ENCODE results near the gene ZNF211. TPM values are rescaled to one million over a fixed set of nuclear protein-coding genes. Genes with fewer than 3 reads are reported as not detected.

ZNF211 gene
- total RNA-seq, 1 donor: 11.7 TPM

- DNase-seq (ENCODE audit: low read depth): no peak
- H3K4me3 ChIP-seq (ENCODE audit: low read depth, low read length): no peak within 1 kb of the TSS
- no peak for TF ChIP-seq CTCF (IDR thresholded peaks at IDR 0.05; ENCODE audit: insufficient read depth, low read depth, low read length)
Observed at GRCh38 chr19:57668635-57669034, 35.7 kb downstream of the ZNF211 start, which contains the start of gene ZSCAN4. ZSCAN4 (plus strand) TSS chr19:57668935; CDS start chr19:57676146, 7,211 bp downstream.

- no peak overlapping the region for H3K4me3 ChIP-seq (ENCODE audit: low read depth, low read length)
Observed at GRCh38 chr19:57671124-57671895, 38.3 kb downstream of the ZNF211 start.

GRCh38 chr19:57672466-57672865 is 39.5 kb downstream of the ZNF211 start:
- no peak for TF ChIP-seq CTCF (IDR thresholded peaks at IDR 0.05; ENCODE audit: insufficient read depth, low read depth, low read length)
- H3K4me3 ChIP-seq (ENCODE audit: low read depth, low read length): no peak overlapping the region
- no peak for DNase-seq (ENCODE audit: low read depth)

More at GRCh38 chr19:57671124-57671895, 38.3 kb downstream of the ZNF211 start:
- TF ChIP-seq CTCF (IDR thresholded peaks at IDR 0.05; ENCODE audit: insufficient read depth, low read depth, low read length): no peak
- peak; percentile 41 for DNase-seq (ENCODE audit: low read depth)

GRCh38 chr19:57675881-57676280 is 42.9 kb downstream of the ZNF211 start:
- H3K4me3 ChIP-seq (ENCODE audit: low read depth, low read length): no peak overlapping the region
- DNase-seq (ENCODE audit: low read depth): no peak
- TF ChIP-seq CTCF (IDR thresholded peaks at IDR 0.05; ENCODE audit: insufficient read depth, low read depth, low read length): no peak

GRCh38 chr19:57682226-57682766 is 49.3 kb downstream of the ZNF211 start:
- peak overlapping the region; percentile 90 for H3K4me3 ChIP-seq (ENCODE audit: low read depth, low read length)
- TF ChIP-seq CTCF (IDR thresholded peaks at IDR 0.05; ENCODE audit: insufficient read depth, low read depth, low read length): no peak
- no peak for DNase-seq (ENCODE audit: low read depth)

GRCh38 chr19:57686727-57687126 is 53.8 kb downstream of the ZNF211 start:
- no peak for DNase-seq (ENCODE audit: low read depth)
- H3K4me3 ChIP-seq (ENCODE audit: low read depth, low read length): no peak overlapping the region
- TF ChIP-seq CTCF (IDR thresholded peaks at IDR 0.05; ENCODE audit: insufficient read depth, low read depth, low read length): no peak
